ENCODE data around the gene DNAJB13.

DNAJB13 gene

GRCh38 chr11:74000307-74001133, 49.7 kb downstream of the DNAJB13 start:
- DNase-seq (ENCODE audit: low read depth) = no peak

GRCh38 chr11:74001822-74002286, 51.0 kb downstream of the DNAJB13 start:
- no peak for DNase-seq (ENCODE audit: low read depth)

- DNase-seq (ENCODE audit: low read depth) = no peak
Observed at GRCh38 chr11:74002832-74003231, 52.0 kb downstream of the DNAJB13 start.

- no peak for DNase-seq (ENCODE audit: low read depth)
Observed at GRCh38 chr11:74004046-74004695, 53.3 kb downstream of the DNAJB13 start.

GRCh38 chr11:74004759-74005615, 54.2 kb downstream of the DNAJB13 start:
- peak; percentile 75 for DNase-seq (ENCODE audit: low read depth)

- no peak for DNase-seq (ENCODE audit: low read depth)
Observed at GRCh38 chr11:74005721-74006517, 55.1 kb downstream of the DNAJB13 start.

- no peak for DNase-seq (ENCODE audit: low read depth)
Observed at GRCh38 chr11:74006743-74007304, 56.0 kb downstream of the DNAJB13 start.

GRCh38 chr11:74007691-74008372, 57.0 kb downstream of the DNAJB13 start:
- DNase-seq (ENCODE audit: low read depth) = no peak

- no peak for DNase-seq (ENCODE audit: low read depth)
Observed at GRCh38 chr11:74008373-74009229, 57.8 kb downstream of the DNAJB13 start, which contains the start of gene UCP3. Gene UCP3, minus strand, starts transcription at chr11:74009085. Its CDS starts 2,043 bp downstream, at chr11:74007042.

GRCh38 chr11:74009230-74009547, 58.4 kb downstream of the DNAJB13 start:
- no peak for DNase-seq (ENCODE audit: low read depth)

GRCh38 chr11:74009675-74010305, 59.0 kb downstream of the DNAJB13 start:
- no peak for DNase-seq (ENCODE audit: low read depth)

- no peak for DNase-seq (ENCODE audit: low read depth)
Observed at GRCh38 chr11:74010306-74011300, 59.8 kb downstream of the DNAJB13 start.

- DNase-seq (ENCODE audit: low read depth) = no peak
Observed at GRCh38 chr11:74011360-74012073, 60.7 kb downstream of the DNAJB13 start.

- DNase-seq (ENCODE audit: low read depth) = no peak
Observed at GRCh38 chr11:74012074-74012809, 61.4 kb downstream of the DNAJB13 start.

GRCh38 chr11:74013141-74013540, 62.3 kb downstream of the DNAJB13 start:
- no peak for DNase-seq (ENCODE audit: low read depth)

GRCh38 chr11:74014880-74015279, 64.1 kb downstream of the DNAJB13 start:
- DNase-seq (ENCODE audit: low read depth) = no peak

Data from activated gamma-delta T cell treated with anti-CD3 and anti-CD28 coated beads, Interleukin-2, amount 50 U/mL, for 16 hours (primary cell).